ENCODE results near the gene FCN3. TPM values are rescaled to one million over a fixed set of nuclear protein-coding genes. Genes with fewer than 3 reads are reported as not detected.
"Not testable (repeated sequence)": the region's sequence is repeated elsewhere in the genome, so short reads cannot be mapped to it uniquely, and the experiment has no call there.

The FCN3 gene
- total RNA-seq, 4 donors from 2014 or later = 13.2 to 35.7 (median 19.3) TPM

DNA sequence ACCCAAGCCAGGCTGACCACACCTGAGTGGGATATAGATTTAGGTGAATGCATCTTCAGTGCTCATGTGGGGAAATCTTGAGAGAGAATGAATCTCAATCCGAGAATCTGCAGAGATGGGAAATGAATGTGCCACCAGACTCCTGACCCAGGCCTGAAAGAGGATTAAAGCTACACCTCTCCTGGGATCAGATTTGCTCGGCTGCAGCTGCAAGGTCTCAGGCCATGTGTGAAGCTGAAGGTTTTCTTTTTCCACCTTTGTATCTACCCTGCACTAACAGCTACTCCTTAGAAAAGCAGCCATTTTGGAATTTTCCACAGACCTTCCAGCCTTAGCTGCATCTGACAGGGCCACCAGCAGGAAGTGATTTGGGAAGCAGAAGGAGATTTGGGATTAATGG lies 36.1 kb upstream of the FCN3 start:
- peaks cover 0 to 95% of the 10 kb centered on the region in 2 donors for H3K36me3 ChIP-seq
- TF ChIP-seq POLR2A (IDR thresholded peaks at IDR 0.05) = no peak
- TF ChIP-seq, protein P1, sequence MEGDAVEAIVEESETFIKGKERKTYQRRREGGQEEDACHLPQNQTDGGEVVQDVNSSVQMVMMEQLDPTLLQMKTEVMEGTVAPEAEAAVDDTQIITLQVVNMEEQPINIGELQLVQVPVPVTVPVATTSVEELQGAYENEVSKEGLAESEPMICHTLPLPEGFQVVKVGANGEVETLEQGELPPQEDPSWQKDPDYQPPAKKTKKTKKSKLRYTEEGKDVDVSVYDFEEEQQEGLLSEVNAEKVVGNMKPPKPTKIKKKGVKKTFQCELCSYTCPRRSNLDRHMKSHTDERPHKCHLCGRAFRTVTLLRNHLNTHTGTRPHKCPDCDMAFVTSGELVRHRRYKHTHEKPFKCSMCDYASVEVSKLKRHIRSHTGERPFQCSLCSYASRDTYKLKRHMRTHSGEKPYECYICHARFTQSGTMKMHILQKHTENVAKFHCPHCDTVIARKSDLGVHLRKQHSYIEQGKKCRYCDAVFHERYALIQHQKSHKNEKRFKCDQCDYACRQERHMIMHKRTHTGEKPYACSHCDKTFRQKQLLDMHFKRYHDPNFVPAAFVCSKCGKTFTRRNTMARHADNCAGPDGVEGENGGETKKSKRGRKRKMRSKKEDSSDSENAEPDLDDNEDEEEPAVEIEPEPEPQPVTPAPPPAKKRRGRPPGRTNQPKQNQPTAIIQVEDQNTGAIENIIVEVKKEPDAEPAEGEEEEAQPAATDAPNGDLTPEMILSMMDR (IDR thresholded peaks at IDR 0.05 in 4 of 5, conservative IDR thresholded peaks at IDR 0.05 in 1 of 5) = no peak
- in situ Hi-C loops (cut with MboI; ENCODE audit: low sequenced_read_pairs in 4 of 4) (loop anchor here in 2 of 4 donors (25.0 kb wide), 1 partner anchor 102 kb away; no protein-coding TSS in a partner anchor), intact Hi-C loops (cut with DNase I; ENCODE audit: low total_unique reads) (no loop called here)
- H3K4me3 ChIP-seq = no peak overlapping the region
- no peak for DNase-seq
- ATAC-seq = no peak
- no peaks in the 10 kb centered on the region for H3K9me3 ChIP-seq
- no peaks in the 10 kb centered on the region for H3K27me3 ChIP-seq
- no peak overlapping the region for H3K27ac ChIP-seq
- peaks cover 23 to 28% of the 10 kb centered on the region in 2 donors for H3K4me1 ChIP-seq

DNA sequence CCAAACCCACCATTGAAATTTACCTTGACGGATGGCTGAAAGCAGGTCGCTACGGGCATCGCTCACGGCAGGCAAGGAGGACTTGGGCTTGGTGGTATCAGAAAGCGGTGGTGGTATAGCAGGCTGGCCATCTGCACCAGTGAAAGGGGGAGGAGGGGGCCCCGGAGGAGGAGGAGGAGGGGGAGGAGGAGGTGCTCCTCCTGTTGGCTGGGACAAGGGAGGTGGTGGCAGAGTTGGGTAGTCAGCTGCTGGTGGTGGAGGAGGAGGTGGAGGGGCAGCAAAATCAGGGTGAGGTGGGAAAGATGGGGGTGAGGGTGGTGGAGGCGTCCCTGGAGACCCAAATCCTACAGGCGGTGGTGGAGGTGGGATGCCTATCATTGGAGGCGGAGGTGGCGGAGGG lies 35.0 kb upstream of the FCN3 start:
- H3K36me3 ChIP-seq = peaks cover 0 to 84% of the 10 kb centered on the region in 2 donors
- DNase-seq = no peak
- intact Hi-C loops (cut with DNase I; ENCODE audit: low total_unique reads) = loop anchor here (10.0 kb wide), 1 partner anchor 115 kb away; no protein-coding TSS in a partner anchor
- no peaks in the 10 kb centered on the region for H3K27me3 ChIP-seq
- in situ Hi-C loops (cut with MboI; ENCODE audit: low sequenced_read_pairs in 4 of 4) = loop anchor here in 2 of 4 donors (10.0 to 25.0 kb wide), 2 partner anchors 103 to 195 kb away; partner anchors contain the start of gene AHDC1 (in 1 of the 2)
- no peak overlapping the region for H3K4me3 ChIP-seq
- H3K4me1 ChIP-seq = peaks cover 34 to 37% of the 10 kb centered on the region in 2 donors
- ATAC-seq = no peak
- TF ChIP-seq POLR2A (IDR thresholded peaks at IDR 0.05) = no peak
- TF ChIP-seq, protein P1 (IDR thresholded peaks at IDR 0.05 in 4 of 5, conservative IDR thresholded peaks at IDR 0.05 in 1 of 5) = no peak
- no peak overlapping the region for H3K27ac ChIP-seq
- H3K9me3 ChIP-seq = no peaks in the 10 kb centered on the region

DNA sequence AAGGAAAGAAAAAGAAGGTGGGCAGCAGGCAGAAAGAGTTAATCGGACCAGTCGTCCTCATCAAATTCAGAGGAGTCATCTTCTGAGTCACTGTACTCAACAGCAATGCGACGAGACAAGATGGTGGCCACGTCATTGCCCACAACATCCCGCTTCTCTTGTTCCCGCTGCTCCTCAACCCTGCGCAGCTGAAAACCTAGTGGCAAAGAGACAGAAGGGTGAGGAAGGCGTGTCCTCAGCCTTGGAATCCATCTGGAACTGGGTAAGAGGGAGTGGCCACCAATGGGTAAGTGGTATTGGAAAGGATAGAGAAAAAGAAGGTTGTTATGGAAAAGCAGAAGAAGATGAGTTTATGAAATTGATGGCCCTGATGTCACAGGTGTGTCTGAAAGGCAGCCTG lies 33.5 kb upstream of the FCN3 start:
- Histone ChIP-seq H3K9me3 (no peaks in the 10 kb centered on the region), H3K27me3 (no peaks in the 10 kb centered on the region), H3K4me3 (no peak overlapping the region), H3K36me3 (peaks cover 0 to 69% of the 10 kb centered on the region in 2 donors), H3K4me1 (peaks cover 41 to 42% of the 10 kb centered on the region in 2 donors), H3K27ac (no peak overlapping the region)
- TF ChIP-seq, protein P1 (IDR thresholded peaks at IDR 0.05 in 4 of 5, conservative IDR thresholded peaks at IDR 0.05 in 1 of 5) = no peak
- no peak for TF ChIP-seq POLR2A (IDR thresholded peaks at IDR 0.05)
- in situ Hi-C loops (cut with MboI; ENCODE audit: low sequenced_read_pairs in 4 of 4) (loop anchor here in 2 of 4 donors (10.0 to 25.0 kb wide), 2 partner anchors 104 to 197 kb away; partner anchors contain the start of gene AHDC1 (in 1 of the 2)), intact Hi-C loops (cut with DNase I; ENCODE audit: low total_unique reads) (loop anchor here (10.0 kb wide), 1 partner anchor 117 kb away; no protein-coding TSS in a partner anchor)
- ATAC-seq (no peak), DNase-seq (no peak)

DNA sequence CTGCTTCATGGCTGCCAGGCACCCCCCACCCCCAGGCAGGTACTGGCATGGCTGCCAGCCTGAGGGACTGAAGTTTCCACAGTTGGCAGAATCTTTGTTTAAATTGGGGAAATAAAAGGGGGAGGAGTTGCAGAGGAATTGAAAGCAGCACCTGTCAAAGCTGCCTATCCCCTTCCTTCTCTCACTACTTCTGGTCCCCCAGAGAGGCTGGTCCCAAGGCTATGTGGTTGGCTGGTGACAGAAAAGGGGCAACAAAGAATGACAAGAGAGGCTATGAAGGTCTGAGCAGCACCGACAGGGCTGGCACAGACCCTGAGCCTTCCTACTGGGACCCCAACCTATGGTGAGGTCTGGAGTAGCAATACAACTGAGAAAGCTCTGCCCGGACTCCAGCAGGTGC lies 32.2 kb upstream of the FCN3 start:
- peaks cover 50 to 53% of the 10 kb centered on the region in 2 donors for H3K4me1 ChIP-seq
- H3K9me3 ChIP-seq, H3K4me3 ChIP-seq, H3K27me3 ChIP-seq, DNase-seq, ATAC-seq: not testable (repeated sequence)
- H3K36me3 ChIP-seq = peaks cover 0 to 55% of the 10 kb centered on the region in 2 donors
- peak overlapping the region; percentile 68 to 78 (median 72) for H3K27ac ChIP-seq
- in situ Hi-C loops (cut with MboI; ENCODE audit: low sequenced_read_pairs in 4 of 4) = loop anchor here in 2 of 4 donors (10.0 to 25.0 kb wide), 2 partner anchors 106 to 198 kb away; partner anchors contain the start of gene AHDC1 (in 1 of the 2)
- intact Hi-C loops (cut with DNase I; ENCODE audit: low total_unique reads) = loop anchor here (10.0 kb wide), 1 partner anchor 118 kb away; no protein-coding TSS in a partner anchor

DNA sequence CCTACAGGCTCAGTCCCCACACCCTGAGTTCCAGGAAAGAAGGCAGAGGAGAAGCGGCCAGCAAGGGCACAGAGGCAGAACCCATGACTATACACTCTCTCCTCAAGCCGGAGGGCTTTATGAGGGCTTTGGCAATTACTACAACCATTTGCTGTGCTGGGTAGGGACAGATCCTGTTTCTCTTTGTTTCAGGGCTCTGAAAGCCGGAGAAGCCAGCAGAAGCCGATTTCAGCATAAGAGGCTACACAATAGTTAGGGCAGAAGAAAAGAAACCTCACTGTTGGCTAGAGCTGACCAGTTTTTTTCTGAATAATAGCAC lies 31.7 kb upstream of the FCN3 start:
- ATAC-seq (peak in 1 of 2 donors; percentile 4), DNase-seq (no peak)
- peaks cover 0 to 51% of the 10 kb centered on the region in 2 donors for H3K36me3 ChIP-seq
- peak overlapping the region; percentile 68 to 78 (median 72) for H3K27ac ChIP-seq
- intact Hi-C loops (cut with DNase I; ENCODE audit: low total_unique reads) = loop anchor here (10.0 kb wide), 1 partner anchor 118 kb away; no protein-coding TSS in a partner anchor
- no peak for TF ChIP-seq POLR2A (IDR thresholded peaks at IDR 0.05)
- in situ Hi-C loops (cut with MboI; ENCODE audit: low sequenced_read_pairs in 4 of 4) = loop anchor here in 2 of 4 donors (10.0 to 25.0 kb wide), 2 partner anchors 106 to 198 kb away; partner anchors contain the start of gene AHDC1 (in 1 of the 2)
- H3K9me3 ChIP-seq = no peaks in the 10 kb centered on the region
- H3K4me3 ChIP-seq = no peak overlapping the region
- peaks cover 50 to 53% of the 10 kb centered on the region in 2 donors for H3K4me1 ChIP-seq
- H3K27me3 ChIP-seq = no peaks in the 10 kb centered on the region

All from gastrocnemius medialis (tissue), 4 donors.